HCT116 (cell line): ENCODE data around the gene SASS6. TPM values are rescaled to one million over a fixed set of nuclear protein-coding genes. Genes with fewer than 3 reads are reported as not detected.

Experiments
- ATAC-seq: fragments of 200-7000 bp; cut with Tn5 transposase; 2 replicates; pipeline ENCODE4 v1.9.1; 2020; ENCODE audit warnings: mild to moderate bottlenecking, moderate library complexity
- BruUV-seq: library from RNA; stranded (reverse); fragments of 400-500 nt; replicated peaks from 2 replicates; lab custom pipeline; 2021; lab: Mats Ljungman, UMichigan
- CTCF ChIA-PET: fragments of 300-600 bp; sonication (Branson Sonifier 250); formaldehyde crosslinking; loops from one replicate; lab custom pipeline; 2021; ENCODE audit warnings: antibody characterized with exemption; lab: Charles Lee
- POLR2A ChIA-PET: fragments of 300-600, 350-600 bp; sonication (Branson Sonifier 250); formaldehyde crosslinking; loops from one replicate; lab custom pipeline; 2021; ENCODE audit warnings: antibody characterized with exemption; lab: Charles Lee
- RAD21 ChIA-PET, 2 experiments: fragments of 300-600 bp; sonication (Branson Sonifier 250); formaldehyde crosslinking; loops; one replicate each; lab custom pipeline; 2023; ENCODE audit warnings: low total read pairs in 2 of 2; ENCODE audit not compliant: uncharacterized antibody in 2 of 2, unreplicated experiment in 2 of 2, low non-redundant PET in 1 of 2; lab: Charles Lee
- DNase-seq: peaks from one replicate; pipeline ENCODE4 v3.0.0-alpha.2; 2010; ENCODE audit warnings: low read depth, low spot score
- H2AFZ ChIP-seq: fragments of 200-600 bp; shearing (Covaris generic), sonication (generic); 2 replicates; pipeline ENCODE4 v1.6.1; 2017; ENCODE audit warnings: low read depth, mixed run types, mixed read lengths, antibody characterized with exemption, low read length; ENCODE audit not compliant: poor library complexity, severe bottlenecking
- H3K27ac ChIP-seq: 2 replicates; pipeline ENCODE4 v1.5.1; 2012; ENCODE audit warnings: low read depth, low read length
- H3K27me3 ChIP-seq: fragments of 200-600 bp; sonication (generic); 2 replicates; pipeline ENCODE4 v1.6.1; 2016; ENCODE audit warnings: mixed run types, low read length, mixed read lengths; ENCODE audit not compliant: insufficient read depth
- H3K36me3 ChIP-seq, 2 experiments: fragments of 200-500 bp in 1 of 2; fragments of 200-600 bp in 1 of 2; sonication (Bioruptor generic) in 1 of 2; sonication (generic) in 1 of 2; 2 replicates each; pipeline versions ENCODE4 v1.5.1 to v1.6.1; 2014 to 2016; ENCODE audit warnings: low read length in 2 of 2, inconsistent platforms in 1 of 2, mixed read lengths in 1 of 2, mixed run types in 1 of 2; ENCODE audit not compliant: insufficient read depth in 2 of 2, control insufficient read depth in 1 of 2
- H3K4me1 ChIP-seq, 2 experiments: fragments of 200-600 bp in 1 of 2; sonication (generic) in 1 of 2; 2 replicates each; pipeline versions ENCODE4 v1.5.1 to v1.6.1; 2012 to 2017; ENCODE audit warnings: low read length in 2 of 2, inconsistent platforms in 1 of 2, mild to moderate bottlenecking in 1 of 2, mixed read lengths in 1 of 2, mixed run types in 1 of 2, moderate library complexity in 1 of 2; ENCODE audit not compliant: insufficient read depth in 2 of 2, control insufficient read depth in 1 of 2
- H3K4me2 ChIP-seq: fragments of 200-600 bp; sonication (generic); 2 replicates; pipeline ENCODE4 v1.6.1; 2017; ENCODE audit warnings: mixed run types, low read length, mixed read lengths
- H3K4me3 ChIP-seq, 2 experiments: fragments of 200-600 bp in 1 of 2; sonication (generic) in 1 of 2; replicated peaks in 1 of 2; 2 replicates each; pipeline ENCODE4 v1.5.1; 2011 to 2016; ENCODE audit warnings: low read length in 2 of 2, control low read depth in 1 of 2, low read depth in 1 of 2, mild to moderate bottlenecking in 1 of 2, mixed read lengths in 1 of 2, mixed run types in 1 of 2
- H3K79me2 ChIP-seq: fragments of 200-600 bp; sonication (generic); 2 replicates; pipeline ENCODE4 v1.6.1; 2017; ENCODE audit warnings: mild to moderate bottlenecking, mixed run types, low read length, moderate library complexity, mixed read lengths; ENCODE audit not compliant: insufficient read depth
- H3K9ac ChIP-seq: fragments of 200-600 bp; sonication (generic); 2 replicates; pipeline ENCODE4 v1.6.1; 2016; ENCODE audit warnings: low read length, mixed read lengths
- H3K9me2 ChIP-seq: fragments of 200-600 bp; sonication (generic), shearing (Covaris generic); 2 replicates; pipeline ENCODE4 v1.6.1; 2017; ENCODE audit warnings: mixed run types, mild to moderate bottlenecking, moderate library complexity; ENCODE audit not compliant: insufficient read depth
- H3K9me3 ChIP-seq, 2 experiments: fragments of 200-500 bp in 1 of 2; fragments of 200-600 bp in 1 of 2; sonication (Bioruptor generic) in 1 of 2; sonication (generic) in 1 of 2; 2 replicates each; pipeline ENCODE4 v1.6.1; 2014 to 2017; ENCODE audit warnings: low read length in 2 of 2, mixed read lengths in 2 of 2, inconsistent platforms in 1 of 2, low read depth in 1 of 2, mild to moderate bottlenecking in 1 of 2, mixed run types in 1 of 2, moderate library complexity in 1 of 2; ENCODE audit not compliant: control insufficient read depth in 1 of 2, insufficient read depth in 1 of 2
- H4K20me1 ChIP-seq: fragments of 200-600 bp; sonication (generic), shearing (Covaris generic); 2 replicates; pipeline ENCODE4 v1.6.1; 2017; ENCODE audit warnings: mixed run types, mild to moderate bottlenecking, moderate library complexity; ENCODE audit not compliant: insufficient read depth
- CEBPB ChIP-seq: IDR thresholded peaks from 2 replicates; pipeline ENCODE4 v1.6.1; 2012; ENCODE audit warnings: low read depth
- EGR1 ChIP-seq: IDR thresholded peaks from 2 replicates; pipeline ENCODE4 v1.6.1; 2012; ENCODE audit warnings: low read depth
- ELF1 ChIP-seq: IDR thresholded peaks from 2 replicates; pipeline ENCODE4 v1.6.1; 2012; ENCODE audit warnings: low read depth, borderline replicate concordance
- EZH2 ChIP-seq: fragments of 200-600 bp; sonication (generic); IDR thresholded peaks from 2 replicates; pipeline ENCODE4 v1.6.1; 2017; ENCODE audit warnings: antibody characterized with exemption, mixed run types
- EZH2phosphoT487 ChIP-seq: fragments of 200-600 bp; IDR thresholded peaks from 2 replicates; pipeline ENCODE4 v1.6.1; 2018; ENCODE audit warnings: antibody characterized with exemption, borderline replicate concordance
- POLR2A ChIP-seq: IDR thresholded peaks from 2 replicates; pipeline ENCODE4 v1.7.0; 2011; ENCODE audit warnings: borderline replicate concordance; ENCODE audit not compliant: insufficient read depth, insufficient read length; ENCODE audit errors: extremely low read depth
- RAD21 ChIP-seq: IDR thresholded peaks from 2 replicates; pipeline ENCODE4 v1.6.1; 2012; ENCODE audit warnings: low read depth, mild to moderate bottlenecking
- SIN3A ChIP-seq: IDR thresholded peaks from 2 replicates; pipeline ENCODE4 v1.6.1; 2012; ENCODE audit warnings: low read depth
- SP1 ChIP-seq: IDR thresholded peaks from 2 replicates; pipeline ENCODE4 v1.6.1; 2012; ENCODE audit warnings: low read depth
- SRF ChIP-seq: IDR thresholded peaks from 2 replicates; pipeline ENCODE4 v1.6.1; 2012; ENCODE audit warnings: low read depth
- TCF7L2 ChIP-seq: IDR thresholded peaks from 2 replicates; pipeline ENCODE4 v1.7.0; 2011; ENCODE audit warnings: borderline replicate concordance, inconsistent platforms; ENCODE audit not compliant: insufficient read depth, insufficient read length; ENCODE audit errors: extremely low read depth
- YY1 ChIP-seq: IDR thresholded peaks from 2 replicates; pipeline ENCODE4 v1.6.1; 2011; ENCODE audit warnings: low read length, low read depth, moderate library complexity, mild to moderate bottlenecking; ENCODE audit not compliant: insufficient replicate concordance; ENCODE audit errors: extremely low read depth
- ZFX ChIP-seq: fragments of 450-650 bp; IDR thresholded peaks from 2 replicates; pipeline ENCODE4 v1.6.1; 2017
- ZNF274 ChIP-seq: fragments of 200-500 bp; sonication (Bioruptor generic); IDR thresholded peaks from 2 replicates; pipeline ENCODE4 v1.6.1; 2014; ENCODE audit warnings: mild to moderate bottlenecking, low read depth, low read length, inconsistent platforms
- intact Hi-C: fragments of 100-400 bp; cut with micrococcal nuclease; formaldehyde crosslinking; loops from 2 replicates; pipeline ENCODE4 v1.10.0; 2022
- total RNA-seq: library from RNA; stranded (reverse); gene quantifications from one replicate; pipeline ENCODE4 v1.2.1, GENCODE V29; 2021; ENCODE audit not compliant: unreplicated experiment
- TF ChIP-seq, protein P1 (sequence below), 3 experiments: fragments of 200-600 bp in 1 of 3; sonication (generic) in 1 of 3; IDR thresholded peaks in 2 of 3; conservative IDR thresholded peaks in 1 of 3; 2 replicates each; pipeline ENCODE4 v1.5.1; 2012 to 2017; ENCODE audit warnings: low read depth in 2 of 3, low read length in 2 of 3, antibody characterized with exemption in 1 of 3, borderline replicate concordance in 1 of 3, control low read depth in 1 of 3, mild to moderate bottlenecking in 1 of 3, mixed read lengths in 1 of 3, mixed run types in 1 of 3, moderate library complexity in 1 of 3; ENCODE audit not compliant: insufficient read depth in 1 of 3
- TF ChIP-seq, protein P2 (sequence below): IDR thresholded peaks from 2 replicates; pipeline ENCODE4 v1.6.1; 2012
- TF ChIP-seq, protein P3 (sequence below): IDR thresholded peaks from 2 replicates; pipeline ENCODE4 v1.6.1; 2012
- TF ChIP-seq, protein P4 (sequence below): IDR thresholded peaks from 2 replicates; pipeline ENCODE4 v1.6.1; 2012; ENCODE audit warnings: low read depth

The SASS6 gene
- total RNA-seq, 1 experiment from 2014 or later = 13.7 TPM

DNA sequence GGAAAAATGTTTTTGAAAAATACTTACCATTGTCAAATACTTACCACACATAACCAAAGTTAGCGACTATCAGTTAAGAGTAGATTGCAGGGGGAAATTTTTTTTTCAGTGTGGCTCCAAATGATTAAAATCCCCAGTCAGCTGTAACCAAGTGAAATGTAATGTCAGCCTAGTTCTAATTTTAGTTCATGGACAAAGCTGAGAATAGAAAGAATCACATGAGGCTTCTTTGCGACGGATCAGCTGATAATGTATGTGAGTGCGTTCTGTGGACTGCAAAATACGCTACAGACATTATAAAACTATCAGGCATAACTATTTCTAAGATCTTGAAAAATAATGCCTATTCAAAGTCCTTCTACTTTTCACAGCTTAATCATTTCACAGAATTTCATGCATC is 45.4 kb upstream of the SASS6 start, which contains the start of gene LRRC39 (continued):
- TF ChIP-seq, protein P1, sequence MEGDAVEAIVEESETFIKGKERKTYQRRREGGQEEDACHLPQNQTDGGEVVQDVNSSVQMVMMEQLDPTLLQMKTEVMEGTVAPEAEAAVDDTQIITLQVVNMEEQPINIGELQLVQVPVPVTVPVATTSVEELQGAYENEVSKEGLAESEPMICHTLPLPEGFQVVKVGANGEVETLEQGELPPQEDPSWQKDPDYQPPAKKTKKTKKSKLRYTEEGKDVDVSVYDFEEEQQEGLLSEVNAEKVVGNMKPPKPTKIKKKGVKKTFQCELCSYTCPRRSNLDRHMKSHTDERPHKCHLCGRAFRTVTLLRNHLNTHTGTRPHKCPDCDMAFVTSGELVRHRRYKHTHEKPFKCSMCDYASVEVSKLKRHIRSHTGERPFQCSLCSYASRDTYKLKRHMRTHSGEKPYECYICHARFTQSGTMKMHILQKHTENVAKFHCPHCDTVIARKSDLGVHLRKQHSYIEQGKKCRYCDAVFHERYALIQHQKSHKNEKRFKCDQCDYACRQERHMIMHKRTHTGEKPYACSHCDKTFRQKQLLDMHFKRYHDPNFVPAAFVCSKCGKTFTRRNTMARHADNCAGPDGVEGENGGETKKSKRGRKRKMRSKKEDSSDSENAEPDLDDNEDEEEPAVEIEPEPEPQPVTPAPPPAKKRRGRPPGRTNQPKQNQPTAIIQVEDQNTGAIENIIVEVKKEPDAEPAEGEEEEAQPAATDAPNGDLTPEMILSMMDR (IDR thresholded peaks at IDR 0.05 in 2 of 3, conservative IDR thresholded peaks at IDR 0.05 in 1 of 3; ENCODE audit: borderline replicate concordance in 1 of 3, insufficient read depth in 1 of 3, low read depth in 2 of 3, low read length in 2 of 3) = no peak
- TF ChIP-seq, all 23 proteins: peak for 0

DNA sequence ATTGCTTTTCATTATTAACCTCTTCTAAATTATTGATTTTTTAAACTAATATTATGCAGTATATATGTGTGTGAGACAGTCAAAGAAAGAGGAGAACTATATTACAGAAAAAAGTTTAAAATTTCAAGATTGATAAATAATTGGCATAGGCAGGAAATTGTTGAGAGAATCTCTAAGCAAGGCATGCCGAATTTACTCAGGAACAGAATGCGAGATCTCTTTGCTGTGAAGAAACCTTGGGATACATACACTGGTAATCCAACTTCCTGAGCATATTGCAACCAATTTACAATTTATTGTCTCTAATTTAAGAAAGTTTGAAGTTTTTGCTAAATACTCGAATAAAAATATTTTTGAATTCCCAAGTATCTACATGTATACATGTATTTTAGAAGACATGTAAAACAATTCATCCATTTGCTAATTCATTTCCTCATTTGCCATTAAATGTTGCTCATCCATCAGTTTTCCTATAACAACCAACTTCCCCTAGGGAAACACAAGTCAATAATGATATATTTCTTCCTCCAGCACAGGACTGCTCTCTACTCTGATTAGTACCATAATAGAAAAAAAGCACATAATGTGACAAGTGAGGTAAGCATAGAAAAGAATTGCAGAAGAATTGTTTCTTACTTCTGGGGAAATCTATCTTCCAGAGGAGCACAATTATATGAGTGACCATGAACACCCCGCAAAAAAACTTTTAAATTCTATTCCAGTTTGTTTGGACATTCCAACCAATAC is 44.7 kb upstream of the SASS6 start:
- H3K9me3 ChIP-seq = no peaks in the 10 kb centered on the region
- no peaks in the 10 kb centered on the region for H3K27me3 ChIP-seq
- H3K36me3 ChIP-seq = no peaks in the 10 kb centered on the region
- ChIA-PET POLR2A (no interaction called here), CTCF (no interaction called here), RAD21 (no interaction called here)
- H3K79me2 ChIP-seq = no peaks in the 10 kb centered on the region
- intact Hi-C loops = no loop called here
- ATAC-seq (no peak), DNase-seq (no peak)
- H3K9me2 ChIP-seq = no peaks in the 10 kb centered on the region
- H3K9ac ChIP-seq = no peak overlapping the region
- H3K4me3 ChIP-seq = no peak overlapping the region
- no TSS peak for BruUV-seq
- H2AFZ ChIP-seq = no peak overlapping the region
- no peaks in the 10 kb centered on the region for H3K4me1 ChIP-seq
- no peak overlapping the region for H3K4me2 ChIP-seq
- H4K20me1 ChIP-seq = no peaks in the 10 kb centered on the region
- TF ChIP-seq POLR2A = no peak
- TF ChIP-seq, protein P2, sequence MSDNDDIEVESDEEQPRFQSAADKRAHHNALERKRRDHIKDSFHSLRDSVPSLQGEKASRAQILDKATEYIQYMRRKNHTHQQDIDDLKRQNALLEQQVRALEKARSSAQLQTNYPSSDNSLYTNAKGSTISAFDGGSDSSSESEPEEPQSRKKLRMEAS = no peak
- TF ChIP-seq EZH2phosphoT487 = no peak
- TF ChIP-seq, protein P3, sequence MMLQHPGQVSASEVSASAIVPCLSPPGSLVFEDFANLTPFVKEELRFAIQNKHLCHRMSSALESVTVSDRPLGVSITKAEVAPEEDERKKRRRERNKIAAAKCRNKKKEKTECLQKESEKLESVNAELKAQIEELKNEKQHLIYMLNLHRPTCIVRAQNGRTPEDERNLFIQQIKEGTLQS = no peak
- no peak for TF ChIP-seq ELF1
- no peak for TF ChIP-seq ZFX
- TF ChIP-seq SRF = no peak
- no peak for TF ChIP-seq RAD21
- no peak for TF ChIP-seq CEBPB
- TF ChIP-seq TCF7L2 = no peak
- TF ChIP-seq, protein P4, sequence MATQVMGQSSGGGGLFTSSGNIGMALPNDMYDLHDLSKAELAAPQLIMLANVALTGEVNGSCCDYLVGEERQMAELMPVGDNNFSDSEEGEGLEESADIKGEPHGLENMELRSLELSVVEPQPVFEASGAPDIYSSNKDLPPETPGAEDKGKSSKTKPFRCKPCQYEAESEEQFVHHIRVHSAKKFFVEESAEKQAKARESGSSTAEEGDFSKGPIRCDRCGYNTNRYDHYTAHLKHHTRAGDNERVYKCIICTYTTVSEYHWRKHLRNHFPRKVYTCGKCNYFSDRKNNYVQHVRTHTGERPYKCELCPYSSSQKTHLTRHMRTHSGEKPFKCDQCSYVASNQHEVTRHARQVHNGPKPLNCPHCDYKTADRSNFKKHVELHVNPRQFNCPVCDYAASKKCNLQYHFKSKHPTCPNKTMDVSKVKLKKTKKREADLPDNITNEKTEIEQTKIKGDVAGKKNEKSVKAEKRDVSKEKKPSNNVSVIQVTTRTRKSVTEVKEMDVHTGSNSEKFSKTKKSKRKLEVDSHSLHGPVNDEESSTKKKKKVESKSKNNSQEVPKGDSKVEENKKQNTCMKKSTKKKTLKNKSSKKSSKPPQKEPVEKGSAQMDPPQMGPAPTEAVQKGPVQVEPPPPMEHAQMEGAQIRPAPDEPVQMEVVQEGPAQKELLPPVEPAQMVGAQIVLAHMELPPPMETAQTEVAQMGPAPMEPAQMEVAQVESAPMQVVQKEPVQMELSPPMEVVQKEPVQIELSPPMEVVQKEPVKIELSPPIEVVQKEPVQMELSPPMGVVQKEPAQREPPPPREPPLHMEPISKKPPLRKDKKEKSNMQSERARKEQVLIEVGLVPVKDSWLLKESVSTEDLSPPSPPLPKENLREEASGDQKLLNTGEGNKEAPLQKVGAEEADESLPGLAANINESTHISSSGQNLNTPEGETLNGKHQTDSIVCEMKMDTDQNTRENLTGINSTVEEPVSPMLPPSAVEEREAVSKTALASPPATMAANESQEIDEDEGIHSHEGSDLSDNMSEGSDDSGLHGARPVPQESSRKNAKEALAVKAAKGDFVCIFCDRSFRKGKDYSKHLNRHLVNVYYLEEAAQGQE = no peak
- no peak for TF ChIP-seq SIN3A
- no peak for TF ChIP-seq EGR1
- no peak for TF ChIP-seq SP1
- no peak for TF ChIP-seq YY1
- no peak for TF ChIP-seq ZNF274
- TF ChIP-seq EZH2 = no peak
- no peak overlapping the region for H3K27ac ChIP-seq
